C4-2B (cell line): ENCODE results near the gene COX7A2L.

Experiments
- ZFX ChIP-seq: fragments of 450-650 bp; IDR thresholded peaks from 2 replicates; pipeline ENCODE4 v1.6.1; 2017
- TF ChIP-seq, protein P1 (sequence below): fragments of 450-650 bp; conservative IDR thresholded peaks from 2 replicates; pipeline ENCODE4 v1.5.1; 2017; ENCODE audit warnings: mild to moderate bottlenecking

DNA sequence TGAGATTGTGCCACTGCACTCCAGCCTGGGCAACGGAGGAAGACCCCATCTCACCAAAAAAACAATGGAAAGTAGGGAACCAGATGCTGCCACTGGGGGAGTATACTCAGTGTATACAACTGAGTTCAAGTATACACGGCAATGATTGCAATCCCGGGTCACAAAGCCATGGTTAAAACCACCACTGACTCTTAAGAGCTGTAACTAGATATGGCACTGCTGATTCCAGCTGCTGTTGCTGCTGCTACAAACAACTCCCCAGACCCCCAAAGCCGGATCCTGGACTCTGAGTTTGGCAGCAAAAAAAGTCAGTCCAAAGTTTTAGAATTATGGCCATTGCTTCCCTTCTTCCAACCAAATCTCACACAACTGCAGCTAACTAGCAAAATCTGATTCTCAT is 43.7 kb upstream of the COX7A2L start:
- TF ChIP-seq, protein P1, sequence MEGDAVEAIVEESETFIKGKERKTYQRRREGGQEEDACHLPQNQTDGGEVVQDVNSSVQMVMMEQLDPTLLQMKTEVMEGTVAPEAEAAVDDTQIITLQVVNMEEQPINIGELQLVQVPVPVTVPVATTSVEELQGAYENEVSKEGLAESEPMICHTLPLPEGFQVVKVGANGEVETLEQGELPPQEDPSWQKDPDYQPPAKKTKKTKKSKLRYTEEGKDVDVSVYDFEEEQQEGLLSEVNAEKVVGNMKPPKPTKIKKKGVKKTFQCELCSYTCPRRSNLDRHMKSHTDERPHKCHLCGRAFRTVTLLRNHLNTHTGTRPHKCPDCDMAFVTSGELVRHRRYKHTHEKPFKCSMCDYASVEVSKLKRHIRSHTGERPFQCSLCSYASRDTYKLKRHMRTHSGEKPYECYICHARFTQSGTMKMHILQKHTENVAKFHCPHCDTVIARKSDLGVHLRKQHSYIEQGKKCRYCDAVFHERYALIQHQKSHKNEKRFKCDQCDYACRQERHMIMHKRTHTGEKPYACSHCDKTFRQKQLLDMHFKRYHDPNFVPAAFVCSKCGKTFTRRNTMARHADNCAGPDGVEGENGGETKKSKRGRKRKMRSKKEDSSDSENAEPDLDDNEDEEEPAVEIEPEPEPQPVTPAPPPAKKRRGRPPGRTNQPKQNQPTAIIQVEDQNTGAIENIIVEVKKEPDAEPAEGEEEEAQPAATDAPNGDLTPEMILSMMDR, result no peak
- no peak for TF ChIP-seq ZFX
